CD4-positive, alpha-beta T cell treated with Interleukin-2 at 100 ng/mL for 4 hours (primary cell): ENCODE data around the gene FRMD4A.

ENCODE experiments used
- DNase-seq: peaks from one replicate; pipeline ENCODE4 v3.0.0-alpha.2; 2020; ENCODE audit warnings: low spot score

FRMD4A gene

GRCh38 chr10:13673156-13673555 lies 657.6 kb downstream of the FRMD4A start:
- DNase-seq = no peak

GRCh38 chr10:13672548-13672947 lies 658.2 kb downstream of the FRMD4A start:
- no peak for DNase-seq

GRCh38 chr10:13671904-13672303 lies 658.8 kb downstream of the FRMD4A start:
- no peak for DNase-seq

- DNase-seq = no peak
These were observed 660.4 kb downstream of the FRMD4A start for GRCh38 chr10:13670311-13670710.

- no peak for DNase-seq
These were observed 660.8 kb downstream of the FRMD4A start for GRCh38 chr10:13669901-13670300.

GRCh38 chr10:13669182-13669855 lies 661.4 kb downstream of the FRMD4A start:
- no peak for DNase-seq

GRCh38 chr10:13668126-13668525 lies 662.6 kb downstream of the FRMD4A start:
- no peak for DNase-seq

- DNase-seq = no peak
These were observed 665.0 kb downstream of the FRMD4A start for GRCh38 chr10:13665516-13666262.

- DNase-seq = no peak
These were observed 669.5 kb downstream of the FRMD4A start for GRCh38 chr10:13661256-13661655.

- no peak for DNase-seq
These were observed 670.2 kb downstream of the FRMD4A start for GRCh38 chr10:13660551-13660920.

- peak; percentile 66 for DNase-seq
These were observed 670.7 kb downstream of the FRMD4A start for GRCh38 chr10:13659887-13660550.

- no peak for DNase-seq
These were observed 671.6 kb downstream of the FRMD4A start for GRCh38 chr10:13658871-13659685.

- DNase-seq = no peak
These were observed 672.5 kb downstream of the FRMD4A start for GRCh38 chr10:13658264-13658663.

GRCh38 chr10:13657101-13657680 lies 673.5 kb downstream of the FRMD4A start:
- no peak for DNase-seq

- DNase-seq = no peak
These were observed 674.2 kb downstream of the FRMD4A start for GRCh38 chr10:13656337-13657100.

GRCh38 chr10:13654846-13655245 lies 675.9 kb downstream of the FRMD4A start:
- DNase-seq = no peak

GRCh38 chr10:13654118-13654830 lies 676.5 kb downstream of the FRMD4A start:
- no peak for DNase-seq

GRCh38 chr10:13652860-13653259 lies 677.9 kb downstream of the FRMD4A start:
- DNase-seq = no peak

GRCh38 chr10:13651969-13652720 lies 678.6 kb downstream of the FRMD4A start:
- DNase-seq = no peak

GRCh38 chr10:13650961-13651360 lies 679.8 kb downstream of the FRMD4A start:
- DNase-seq = no peak
